ENCODE data around the gene PRR20B. TPM values are rescaled to one million over a fixed set of nuclear protein-coding genes. Genes with fewer than 3 reads are reported as not detected.
"Not testable (repeated sequence)": the region's sequence is repeated elsewhere in the genome, so short reads cannot be mapped to it uniquely, and the experiment has no call there.

The PRR20B gene
- total and polyA plus RNA-seq, 4 donors: not detected

GRCh38 chr13:57153761-57154160 lies 6.5 kb downstream of the PRR20B start, which contains the start of gene PRR20C:
PRR20C (plus strand) TSS chr13:57154061; CDS start chr13:57154448, 387 bp downstream.
- not testable (repeated sequence) for H3K36me3 ChIP-seq (ENCODE audit: control insufficient read depth in 4 of 4, insufficient read depth in 4 of 4, low read length in 4 of 4); DNase-seq; H3K4me1 ChIP-seq (ENCODE audit: control insufficient read depth in 5 of 5, insufficient read depth in 5 of 5, low read length in 5 of 5); H3K27me3 ChIP-seq (ENCODE audit: control insufficient read depth in 3 of 3, insufficient read depth in 3 of 3, low read length in 2 of 3); ATAC-seq (ENCODE audit: insufficient read depth, low FRiP score); H3K9ac ChIP-seq (ENCODE audit: insufficient read depth in 1 of 2, low read length in 2 of 2); H3K9me3 ChIP-seq (ENCODE audit: control insufficient read depth in 4 of 4, insufficient read depth in 3 of 4, low read length in 3 of 4); H3K27ac ChIP-seq (ENCODE audit: low read depth in 1 of 2, low read length in 1 of 2); H3K4me3 ChIP-seq
- WGBS, 2 donors: no CpG with 5 or more reads among the region's 22 CpGs

GRCh38 chr13:57160332-57160731 lies 13.0 kb downstream of the PRR20B start, which contains the start of gene PRR20D:
PRR20D (plus strand) TSS chr13:57160632; CDS start chr13:57161019, 387 bp downstream.
- not testable (repeated sequence) for H3K9me3 ChIP-seq (ENCODE audit: control insufficient read depth in 4 of 4, insufficient read depth in 3 of 4, low read length in 3 of 4); H3K27ac ChIP-seq (ENCODE audit: low read depth in 1 of 2, low read length in 1 of 2); H3K9ac ChIP-seq (ENCODE audit: insufficient read depth in 1 of 2, low read length in 2 of 2); H3K27me3 ChIP-seq (ENCODE audit: control insufficient read depth in 3 of 3, insufficient read depth in 3 of 3, low read length in 2 of 3); H3K36me3 ChIP-seq (ENCODE audit: control insufficient read depth in 4 of 4, insufficient read depth in 4 of 4, low read length in 4 of 4); ATAC-seq (ENCODE audit: insufficient read depth, low FRiP score); DNase-seq; H3K4me3 ChIP-seq; H3K4me1 ChIP-seq (ENCODE audit: control insufficient read depth in 5 of 5, insufficient read depth in 5 of 5, low read length in 5 of 5)
- WGBS, 2 donors: no CpG with 5 or more reads among the region's 22 CpGs

- no CpG with 5 or more reads among the region's 22 CpGs for WGBS, 2 donors
- H3K4me1 ChIP-seq (ENCODE audit: control insufficient read depth in 5 of 5, insufficient read depth in 5 of 5, low read length in 5 of 5); H3K27ac ChIP-seq (ENCODE audit: low read depth in 1 of 2, low read length in 1 of 2); H3K4me3 ChIP-seq; DNase-seq; H3K27me3 ChIP-seq (ENCODE audit: control insufficient read depth in 3 of 3, insufficient read depth in 3 of 3, low read length in 2 of 3); H3K36me3 ChIP-seq (ENCODE audit: control insufficient read depth in 4 of 4, insufficient read depth in 4 of 4, low read length in 4 of 4); ATAC-seq (ENCODE audit: insufficient read depth, low FRiP score); H3K9me3 ChIP-seq (ENCODE audit: control insufficient read depth in 4 of 4, insufficient read depth in 3 of 4, low read length in 3 of 4); H3K9ac ChIP-seq (ENCODE audit: insufficient read depth in 1 of 2, low read length in 2 of 2): not testable (repeated sequence)
These were observed 19.6 kb downstream of the PRR20B start, which contains the start of gene PRR20E for GRCh38 chr13:57166897-57167296. PRR20E (plus strand) TSS chr13:57167197; CDS start chr13:57167584, 387 bp downstream.

GRCh38 chr13:57191667-57192066 lies 44.4 kb downstream of the PRR20B start:
- WGBS, 2 donors: 71 to 90% methylated on average over 1 of the region's 1 CpG

More at GRCh38 chr13:57191667-57192066, 44.4 kb downstream of the PRR20B start:
- Histone ChIP-seq H3K9ac (ENCODE audit: insufficient read depth in 1 of 2, low read length in 2 of 2) (no peak overlapping the region), H3K9me3 (ENCODE audit: control insufficient read depth in 4 of 4, insufficient read depth in 3 of 4, low read length in 3 of 4) (no peaks in the 10 kb centered on the region), H3K36me3 (ENCODE audit: control insufficient read depth in 4 of 4, insufficient read depth in 4 of 4, low read length in 4 of 4) (no peaks in the 10 kb centered on the region), H3K4me1 (ENCODE audit: control insufficient read depth in 5 of 5, insufficient read depth in 5 of 5, low read length in 5 of 5) (no peaks in the 10 kb centered on the region), H3K27ac (ENCODE audit: low read depth in 1 of 2, low read length in 1 of 2) (no peak overlapping the region), H3K4me3 (no peak overlapping the region), H3K27me3 (ENCODE audit: control insufficient read depth in 3 of 3, insufficient read depth in 3 of 3, low read length in 2 of 3) (no peaks in the 10 kb centered on the region)
- DNase-seq (no peak), ATAC-seq (ENCODE audit: insufficient read depth, low FRiP score) (no peak)
- TF ChIP-seq CTCF (IDR thresholded peaks at IDR 0.05; ENCODE audit: control extremely low read depth, extremely low read depth): no peak

Small RNA genes lying within 50 kb of the gene (small RNA-seq; reads per million reads assigned to genes)
- gene PRR20FP (ENCODE audit: low replicate concordance): not detected

Other genes starting within 250 kb of the PRR20B start
- not detected for gene PRR20A, start 6.6 kb upstream of the PRR20B start, total RNA-seq
- gene PRR20A, start 6.6 kb upstream of the PRR20B start, polyA plus RNA-seq: not detected
- not detected for gene PRR20C, start 6.6 kb downstream of the PRR20B start, total RNA-seq
- not detected for gene PRR20C, start 6.6 kb downstream of the PRR20B start, polyA plus RNA-seq
- not detected for gene PRR20D, start 13.1 kb downstream of the PRR20B start, total RNA-seq
- not detected for gene PRR20D, start 13.1 kb downstream of the PRR20B start, polyA plus RNA-seq
- not detected for gene PRR20E, start 19.7 kb downstream of the PRR20B start, total RNA-seq
- not detected for gene PRR20E, start 19.7 kb downstream of the PRR20B start, polyA plus RNA-seq

Measured in lung (tissue), 13 donors.